Stomach (tissue), 9 donors: ENCODE measurements around the gene NEURL2. TPM values are rescaled to one million over a fixed set of nuclear protein-coding genes. Genes with fewer than 3 reads are reported as not detected.

ENCODE experiments used
- DNase-seq, 2 donors: peaks; one replicate each; pipeline versions ENCODE4 v3.0.0 to v3.0.0-alpha.2; 2013 to 2019
- H3K27ac ChIP-seq, 5 donors: fragments of 200-600 bp in 4 of 5; sonication (generic) in 4 of 5; one replicate each; pipeline ENCODE4 v1.5.1; 2013 to 2019; ENCODE audit warnings: mild to moderate bottlenecking in 1 of 5, moderate library complexity in 1 of 5
- H3K27me3 ChIP-seq, 3 donors: fragments of 200-600 bp; sonication (generic); one replicate each; pipeline ENCODE4 v1.5.1; 2017 to 2019; ENCODE audit warnings: mixed run types in 1 of 3
- H3K36me3 ChIP-seq, 4 donors: fragments of 200-600 bp; sonication (generic); 1 replicate in 3 of 4; 2 replicates in 1 of 4; pipeline ENCODE4 v1.5.1; 2016 to 2019
- H3K4me1 ChIP-seq, 4 donors: fragments of 200-600 bp; sonication (generic); one replicate each; pipeline ENCODE4 v1.5.1; 2016 to 2019
- H3K4me3 ChIP-seq, 4 donors: fragments of 200-600 bp; sonication (generic) in 3 of 4; one replicate each; pipeline ENCODE4 v1.5.1; 2016 to 2019; ENCODE audit warnings: mild to moderate bottlenecking in 1 of 4
- H3K9me3 ChIP-seq, 4 donors: fragments of 200-600 bp; sonication (generic); one replicate each; pipeline ENCODE4 v1.5.1; 2016 to 2019
- CTCF ChIP-seq, 7 experiments: fragments of 450-650 bp in 4 of 7; fragments of 200-600 bp in 3 of 7; sonication (generic) in 3 of 7; IDR thresholded peaks; one replicate each; pipeline ENCODE4 v1.5.1; 2016 to 2019; ENCODE audit warnings: antibody characterized with exemption in 7 of 7, control low read depth in 2 of 7, mild to moderate bottlenecking in 1 of 7
- EP300 ChIP-seq: sonication (generic); formaldehyde crosslinking; IDR thresholded peaks from one replicate; pipeline ENCODE4 v1.6.1; 2017; ENCODE audit warnings: antibody characterized with exemption
- POLR2A ChIP-seq, 4 donors: fragments of 450-650 bp; IDR thresholded peaks; one replicate each; pipeline ENCODE4 v1.6.1; 2016; ENCODE audit warnings: antibody characterized with exemption in 4 of 4, control low read depth in 2 of 4, mild to moderate bottlenecking in 1 of 4, moderate library complexity in 1 of 4
- POLR2AphosphoS5 ChIP-seq, 3 donors: sonication (generic); formaldehyde crosslinking; IDR thresholded peaks; one replicate each; pipeline ENCODE4 v1.6.1; 2016; ENCODE audit warnings: antibody characterized with exemption in 3 of 3
- WGBS, 5 donors: extraction: QIAGEN DNeasy Blood & Tissue Kit in 3 of 5; methylation state at CpG; one replicate each; pipeline versions ENCODE4 v1.1.5 to v1.1.7; 2013 to 2018; 5-methylcytosine and 5-hydroxymethylcytosine counted together
- intact Hi-C: fragments of 100-400 bp; cut with DNase I; formaldehyde crosslinking; loops from one replicate; pipeline ENCODE4 v1.15.1; 2023; ENCODE audit warnings: low total_unique reads
- polyA plus RNA-seq, 3 donors: library from polyadenylated mRNA; stranded (reverse); fragments of 200-250 nt; gene quantifications; one replicate each; pipeline ENCODE4 v1.2.3, GENCODE V29; 2013
- total RNA-seq, 5 donors: library from RNA; depleted of rRNA; stranded (reverse); fragments of >200 nt; gene quantifications; one replicate each; pipeline versions ENCODE4 v1.1.0 to v1.2.3, GENCODE V29; 2014 to 2016
- donor health status: healthy with polysubstance abuse.
- donor health status: Bipolar disorder and iron deficiency.
- donor health status: healthy.

The NEURL2 gene
- total and polyA plus RNA-seq, 8 donors, result 3.3 to 29.9 (median 3.9) TPM; not detected in 1

GRCh38 chr20:45920462-45921336, 29.7 kb upstream of the NEURL2 start:
- Histone ChIP-seq H3K4me1 (peaks cover 28 to 65% (median 53%) of the 10 kb centered on the region in 4 donors), H3K4me3 (no peak overlapping the region), H3K27ac (peak overlapping the region; percentile 48 to 83 (median 52)), H3K9me3 (no peaks in the 10 kb centered on the region), H3K36me3 (no peaks in the 10 kb centered on the region), H3K27me3 (no peaks in the 10 kb centered on the region)
- 65 to 76% (median 73%) methylated on average over 9 of the region's 9 CpGs for WGBS, 5 donors
- DNase-seq, result no peak
- no peak for TF ChIP-seq EP300
- TF ChIP-seq POLR2A (IDR thresholded peaks at IDR 0.05), result no peak
- TF ChIP-seq CTCF (IDR thresholded peaks at IDR 0.05), result no peak
- no peak for TF ChIP-seq POLR2AphosphoS5 (IDR thresholded peaks at IDR 0.05)
- intact Hi-C loops, result no loop called here

- peaks cover 28 to 64% (median 49%) of the 10 kb centered on the region in 4 donors for H3K4me1 ChIP-seq
- H3K27me3 ChIP-seq, result no peaks in the 10 kb centered on the region
- intact Hi-C loops, result no loop called here
- H3K27ac ChIP-seq, result peak overlapping the region; percentile 48 to 83 (median 52)
- peak; percentile 85 to 88 for DNase-seq
- no peaks in the 10 kb centered on the region for H3K36me3 ChIP-seq
- WGBS, 5 donors, result 19 to 39% (median 20%) methylated on average over 10 to 11 of the region's 11 CpGs
- peak in 1 of 3 donors; percentile 46 for TF ChIP-seq POLR2AphosphoS5 (IDR thresholded peaks at IDR 0.05)
- no peak for TF ChIP-seq EP300
- H3K4me3 ChIP-seq, result no peak overlapping the region
- no peaks in the 10 kb centered on the region for H3K9me3 ChIP-seq
These were observed 28.8 kb upstream of the NEURL2 start for GRCh38 chr20:45919542-45920399.

- DNase-seq, result no peak
- Histone ChIP-seq H3K27me3 (no peaks in the 10 kb centered on the region), H3K27ac (peak overlapping the region; percentile 33 to 83 (median 52)), H3K4me1 (peaks cover 22 to 63% (median 42%) of the 10 kb centered on the region in 4 donors), H3K4me3 (no peak overlapping the region), H3K9me3 (no peaks in the 10 kb centered on the region), H3K36me3 (no peaks in the 10 kb centered on the region)
- WGBS, 5 donors, result 76 to 84% (median 83%) methylated on average over 12 of the region's 12 CpGs
- intact Hi-C loops, result no loop called here
- TF ChIP-seq CTCF (IDR thresholded peaks at IDR 0.05), result no peak
- no peak for TF ChIP-seq POLR2AphosphoS5 (IDR thresholded peaks at IDR 0.05)
- no peak for TF ChIP-seq EP300
- TF ChIP-seq POLR2A (IDR thresholded peaks at IDR 0.05), result no peak
These were observed 27.9 kb upstream of the NEURL2 start for GRCh38 chr20:45918779-45919537.

- no peak overlapping the region for H3K4me3 ChIP-seq
- H3K27ac ChIP-seq, result peak overlapping the region; percentile 29 to 83 (median 52)
- H3K4me1 ChIP-seq, result peaks cover 19 to 65% (median 37%) of the 10 kb centered on the region in 4 donors
- intact Hi-C loops, result no loop called here
- no peaks in the 10 kb centered on the region for H3K36me3 ChIP-seq
- TF ChIP-seq CTCF (IDR thresholded peaks at IDR 0.05) (no peak), POLR2AphosphoS5 (IDR thresholded peaks at IDR 0.05) (peak in 1 of 3 donors; percentile 3)
- WGBS, 5 donors, result 49 to 74% (median 60%) methylated on average over 5 of the region's 5 CpGs
- no peaks in the 10 kb centered on the region for H3K9me3 ChIP-seq
- no peaks in the 10 kb centered on the region for H3K27me3 ChIP-seq
- DNase-seq, result peak in 1 of 2 donors; percentile 67
These were observed 27.3 kb upstream of the NEURL2 start for GRCh38 chr20:45918182-45918737.
